Raji (cell line): Measurements from ENCODE around the gene CIZ1.
A peak's percentile ranks its signal among the peaks of the same experiment; 100 is the strongest.

ENCODE experiments used
- POLR2A ChIP-seq: IDR thresholded peaks from 2 replicates; pipeline ENCODE4 v1.6.1; 2011; ENCODE audit warnings: low read depth, low read length, control low read depth; ENCODE audit not compliant: insufficient read depth

CIZ1 gene

GRCh38 chr9:128128836-128129590, 62.4 kb downstream of the CIZ1 start:
- no peak for TF ChIP-seq POLR2A

- peak; percentile 64 for TF ChIP-seq POLR2A
Observed at GRCh38 chr9:128127990-128128835, 63.2 kb downstream of the CIZ1 start.

GRCh38 chr9:128127568-128127989, 63.8 kb downstream of the CIZ1 start, which contains the start of gene PTGES2:
Gene PTGES2, minus strand, starts transcription at chr9:128127729. Its CDS starts 12 bp downstream, at chr9:128127717.
- TF ChIP-seq POLR2A = peak; percentile 69

- TF ChIP-seq POLR2A = no peak
Observed at GRCh38 chr9:128125580-128126354, 65.6 kb downstream of the CIZ1 start.

- TF ChIP-seq POLR2A = no peak
Observed at GRCh38 chr9:128124873-128125579, 66.3 kb downstream of the CIZ1 start.

- TF ChIP-seq POLR2A = no peak
Observed at GRCh38 chr9:128124451-128124850, 66.9 kb downstream of the CIZ1 start.

GRCh38 chr9:128123451-128124080, 67.8 kb downstream of the CIZ1 start:
- TF ChIP-seq POLR2A = no peak

GRCh38 chr9:128122809-128123175, 68.6 kb downstream of the CIZ1 start:
- no peak for TF ChIP-seq POLR2A

GRCh38 chr9:128121924-128122808, 69.2 kb downstream of the CIZ1 start:
- no peak for TF ChIP-seq POLR2A

GRCh38 chr9:128121466-128121810, 69.9 kb downstream of the CIZ1 start:
- TF ChIP-seq POLR2A = no peak

GRCh38 chr9:128120741-128121465, 70.5 kb downstream of the CIZ1 start:
- TF ChIP-seq POLR2A = no peak

- TF ChIP-seq POLR2A = no peak
Observed at GRCh38 chr9:128120061-128120740, 71.2 kb downstream of the CIZ1 start.
